Mucosa of descending colon (tissue), 3 donors: ENCODE data around the gene SYCP3. TPM values are rescaled to one million over a fixed set of nuclear protein-coding genes. Genes with fewer than 3 reads are reported as not detected.
A peak's percentile ranks its signal among the peaks of the same experiment; 100 is the strongest.
"Not testable (repeated sequence)": the region's sequence is repeated elsewhere in the genome, so short reads cannot be mapped to it uniquely, and the experiment has no call there.

Source experiments
- ATAC-seq: fragments of 200-7000 bp; cut with Tn5 transposase; one replicate; pipeline ENCODE4 v1.9.1; 2020; ENCODE audit warnings: mild to moderate bottlenecking, moderate library complexity
- DNase-seq, 3 donors: peaks; one replicate each; pipeline ENCODE4 v3.0.0-alpha.2; 2020
- H3K36me3 ChIP-seq: fragments of 200-600 bp; one replicate; pipeline ENCODE4 v1.8.0; 2021; ENCODE audit warnings: low read depth, mild to moderate bottlenecking
- H3K4me1 ChIP-seq: fragments of 200-600 bp; one replicate; pipeline ENCODE4 v1.8.0; 2021; ENCODE audit warnings: low read depth, mild to moderate bottlenecking
- H3K4me3 ChIP-seq: fragments of 200-600 bp; one replicate; pipeline ENCODE4 v1.8.0; 2021; ENCODE audit warnings: mild to moderate bottlenecking
- H3K9me3 ChIP-seq: fragments of 200-600 bp; one replicate; pipeline ENCODE4 v1.8.0; 2021; ENCODE audit warnings: mild to moderate bottlenecking
- intact Hi-C, 2 donors: fragments of 100-400 bp; cut with DNase I in 1 of 2; cut with micrococcal nuclease in 1 of 2; formaldehyde crosslinking; loops; one replicate each; pipeline versions ENCODE4 v1.11.0 to v1.11.1; 2022; cut with DNase I, micrococcal nuclease
- total RNA-seq, 3 donors: library from RNA; stranded (reverse); fragmentation: NEBNext Ultra II Directional in 2 of 3; extraction: Animal tissue kit (Norgen Biotek cat#: 25700) in 2 of 3; gene quantifications; one replicate each; pipeline versions ENCODE4 v1.2.1 to v1.2.4, GENCODE V29; 2021 to 2023
- TF ChIP-seq, protein P1 (sequence below): fragments of 200-600 bp; IDR thresholded peaks from one replicate; pipeline ENCODE4 v1.8.0; 2022; ENCODE audit warnings: antibody characterized with exemption, mild to moderate bottlenecking
- donor health status: DM: no; HTN: no; CAD: no; lungs with moderate emphysema.
- donor health status: DM: no; HTN: no; CAD: no.
- donor health status: DM: no; HTN: yes; CAD: no.

Gene SYCP3
- total RNA-seq, 3 donors from 2014 or later, result 0.07 to 0.28 TPM; not detected in 1

DNA sequence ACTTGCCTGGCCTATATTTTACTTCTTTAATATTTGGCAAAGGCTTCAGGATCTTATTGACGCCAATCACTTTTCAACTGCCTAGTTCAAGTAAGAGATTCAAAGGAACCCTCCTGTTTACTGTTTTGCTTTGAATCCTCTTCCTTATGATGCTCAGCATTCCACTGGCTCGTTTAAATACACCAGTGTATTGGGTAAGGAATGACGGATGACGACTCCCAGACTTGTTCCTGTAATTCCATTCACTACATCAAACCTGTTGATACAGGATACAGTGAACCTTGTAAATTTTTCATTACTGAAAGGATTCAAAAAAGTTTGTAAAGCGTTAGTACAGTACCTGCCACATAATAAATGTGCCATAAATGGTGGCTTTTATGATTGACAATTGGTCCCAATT lies 1.7 kb upstream of the SYCP3 start:
- peaks cover 5% of the 10 kb centered on the region for H3K36me3 ChIP-seq

DNA sequence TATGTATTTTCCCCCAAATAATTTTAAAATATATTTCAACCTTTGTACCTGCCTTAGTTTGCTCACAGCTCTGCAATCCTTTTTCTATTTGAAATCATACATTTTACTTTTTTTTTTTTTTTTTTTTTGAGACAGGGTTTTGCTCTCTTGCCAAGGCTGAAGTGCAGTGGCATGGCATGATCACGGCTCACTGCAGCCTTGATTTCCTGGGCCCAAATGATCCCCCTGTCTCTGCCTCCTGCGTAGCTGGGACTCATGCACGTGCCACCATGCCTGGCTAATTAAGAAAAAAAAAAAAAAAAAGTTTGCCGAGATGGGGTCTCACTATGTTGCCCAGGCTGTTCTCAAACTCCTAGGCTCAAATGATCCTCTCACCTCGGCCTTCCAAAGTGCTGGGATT lies 1.3 kb upstream of the SYCP3 start:
- H3K4me1 ChIP-seq, result no peaks in the 10 kb centered on the region
- H3K36me3 ChIP-seq, result peaks cover 5% of the 10 kb centered on the region
- no peaks in the 10 kb centered on the region for H3K9me3 ChIP-seq
- TF ChIP-seq, protein P1, sequence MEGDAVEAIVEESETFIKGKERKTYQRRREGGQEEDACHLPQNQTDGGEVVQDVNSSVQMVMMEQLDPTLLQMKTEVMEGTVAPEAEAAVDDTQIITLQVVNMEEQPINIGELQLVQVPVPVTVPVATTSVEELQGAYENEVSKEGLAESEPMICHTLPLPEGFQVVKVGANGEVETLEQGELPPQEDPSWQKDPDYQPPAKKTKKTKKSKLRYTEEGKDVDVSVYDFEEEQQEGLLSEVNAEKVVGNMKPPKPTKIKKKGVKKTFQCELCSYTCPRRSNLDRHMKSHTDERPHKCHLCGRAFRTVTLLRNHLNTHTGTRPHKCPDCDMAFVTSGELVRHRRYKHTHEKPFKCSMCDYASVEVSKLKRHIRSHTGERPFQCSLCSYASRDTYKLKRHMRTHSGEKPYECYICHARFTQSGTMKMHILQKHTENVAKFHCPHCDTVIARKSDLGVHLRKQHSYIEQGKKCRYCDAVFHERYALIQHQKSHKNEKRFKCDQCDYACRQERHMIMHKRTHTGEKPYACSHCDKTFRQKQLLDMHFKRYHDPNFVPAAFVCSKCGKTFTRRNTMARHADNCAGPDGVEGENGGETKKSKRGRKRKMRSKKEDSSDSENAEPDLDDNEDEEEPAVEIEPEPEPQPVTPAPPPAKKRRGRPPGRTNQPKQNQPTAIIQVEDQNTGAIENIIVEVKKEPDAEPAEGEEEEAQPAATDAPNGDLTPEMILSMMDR, result no peak
- intact Hi-C loops, result no loop called here
- no peak overlapping the region for H3K4me3 ChIP-seq
- DNase-seq (no peak), ATAC-seq (no peak)

More for the DNA sequence above, 1.7 kb upstream of the SYCP3 start:
- H3K4me1 ChIP-seq, result no peaks in the 10 kb centered on the region
- TF ChIP-seq, protein P1, result no peak
- no peaks in the 10 kb centered on the region for H3K9me3 ChIP-seq
- no peak for DNase-seq
- ATAC-seq, result no peak
- intact Hi-C loops, result no loop called here
- H3K4me3 ChIP-seq, result no peak overlapping the region

DNA sequence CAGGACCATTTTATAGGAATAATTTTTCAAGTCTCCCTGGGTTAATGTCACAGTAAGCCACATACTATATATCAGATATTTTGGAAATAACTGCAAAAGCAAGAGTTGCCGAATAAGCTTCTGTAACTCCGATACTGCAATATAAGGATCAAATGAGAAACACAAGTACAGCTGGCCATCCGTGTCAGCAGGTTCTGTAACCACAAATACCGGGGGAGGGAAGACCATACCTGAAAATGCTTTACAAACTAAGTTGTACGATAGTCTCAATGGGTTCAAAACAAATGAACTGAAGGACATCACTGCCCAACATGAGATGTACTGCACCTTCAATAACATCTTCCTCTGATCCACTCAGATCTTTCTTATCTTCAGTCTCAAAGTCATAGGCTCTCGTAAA lies 1.8 kb downstream of the SYCP3 start:
- Histone ChIP-seq H3K36me3 (no peaks in the 10 kb centered on the region), H3K4me1 (no peaks in the 10 kb centered on the region), H3K9me3 (no peaks in the 10 kb centered on the region), H3K4me3 (no peak overlapping the region)
- DNase-seq (no peak), ATAC-seq (no peak)
- intact Hi-C loops, result no loop called here
- TF ChIP-seq, protein P1, result no peak

DNA sequence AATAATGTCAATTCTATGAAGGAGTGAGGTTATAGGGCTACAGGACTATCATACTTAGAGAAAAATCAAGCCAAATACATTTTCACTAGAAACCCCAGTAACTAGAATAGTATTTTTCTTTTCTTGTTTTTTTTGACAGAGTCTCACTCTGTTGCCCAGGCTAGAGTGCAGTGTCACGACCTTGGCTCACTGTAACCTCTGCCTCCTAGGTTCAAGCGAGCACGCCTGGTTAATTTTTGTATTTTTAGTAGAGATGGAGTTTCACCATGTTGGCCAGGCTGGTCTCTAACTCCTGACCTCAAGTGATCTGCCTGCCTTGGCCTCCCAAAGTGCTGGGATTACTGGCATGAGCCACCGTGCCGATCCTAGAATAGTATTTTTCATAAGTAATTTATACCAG lies 4.8 kb downstream of the SYCP3 start:
- H3K4me1 ChIP-seq, H3K9me3 ChIP-seq, DNase-seq, H3K4me3 ChIP-seq, intact Hi-C loops, ATAC-seq, H3K36me3 ChIP-seq: not testable (repeated sequence)

DNA sequence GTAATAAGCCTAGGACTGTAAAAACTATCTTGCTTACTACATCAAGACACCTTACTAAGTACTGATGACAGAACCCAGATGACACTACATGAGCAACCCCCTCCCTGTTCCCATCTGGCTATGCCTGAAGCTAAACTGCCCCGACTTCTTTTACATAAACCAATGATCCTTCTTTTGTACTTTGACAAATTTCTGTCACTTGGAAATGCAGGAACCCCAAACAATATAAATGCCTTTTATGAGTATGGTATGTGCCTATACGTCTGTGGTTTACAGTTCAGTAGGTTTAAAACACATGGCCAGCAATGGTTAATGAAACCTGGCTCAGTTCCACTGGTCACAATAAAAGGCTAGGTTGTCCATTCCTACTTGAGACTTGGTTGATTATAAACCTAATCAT lies 6.1 kb downstream of the SYCP3 start:
- intact Hi-C loops, result no loop called here
- Histone ChIP-seq H3K36me3 (no peaks in the 10 kb centered on the region), H3K9me3 (no peaks in the 10 kb centered on the region), H3K4me3 (no peak overlapping the region), H3K4me1 (no peaks in the 10 kb centered on the region)
- TF ChIP-seq, protein P1, result no peak
- no peak for DNase-seq
- ATAC-seq, result peak; percentile 49

DNA sequence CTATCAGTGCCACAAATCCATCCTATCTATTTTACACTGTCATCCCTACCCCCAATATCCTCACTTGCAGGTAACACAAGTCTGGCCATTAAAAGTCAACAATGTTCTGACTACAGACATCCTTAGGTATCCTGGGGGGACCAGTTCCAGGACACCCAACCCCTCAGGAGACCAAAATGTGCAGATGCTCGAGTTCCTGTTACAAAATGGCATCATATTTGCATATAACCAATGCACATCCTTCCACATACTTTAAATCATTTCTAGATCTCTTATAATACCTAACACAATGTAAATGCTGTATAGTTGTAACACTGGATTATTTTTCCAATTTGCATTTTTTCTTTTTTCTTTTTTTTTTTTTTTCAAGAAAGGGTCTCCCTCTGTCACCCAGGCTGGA lies 6.9 kb downstream of the SYCP3 start:
- TF ChIP-seq, protein P1, result no peak
- ATAC-seq (no peak), DNase-seq (no peak)
- no peaks in the 10 kb centered on the region for H3K4me1 ChIP-seq
- H3K9me3 ChIP-seq, result no peaks in the 10 kb centered on the region
- H3K36me3 ChIP-seq, result no peaks in the 10 kb centered on the region
- no peak overlapping the region for H3K4me3 ChIP-seq
- intact Hi-C loops, result no loop called here
